ENCODE results near the gene THY1. TPM values are rescaled to one million over a fixed set of nuclear protein-coding genes. Genes with fewer than 3 reads are reported as not detected.

Gene THY1
- total RNA-seq, 1 donor from 2014 or later, result 37.3 TPM

DNA sequence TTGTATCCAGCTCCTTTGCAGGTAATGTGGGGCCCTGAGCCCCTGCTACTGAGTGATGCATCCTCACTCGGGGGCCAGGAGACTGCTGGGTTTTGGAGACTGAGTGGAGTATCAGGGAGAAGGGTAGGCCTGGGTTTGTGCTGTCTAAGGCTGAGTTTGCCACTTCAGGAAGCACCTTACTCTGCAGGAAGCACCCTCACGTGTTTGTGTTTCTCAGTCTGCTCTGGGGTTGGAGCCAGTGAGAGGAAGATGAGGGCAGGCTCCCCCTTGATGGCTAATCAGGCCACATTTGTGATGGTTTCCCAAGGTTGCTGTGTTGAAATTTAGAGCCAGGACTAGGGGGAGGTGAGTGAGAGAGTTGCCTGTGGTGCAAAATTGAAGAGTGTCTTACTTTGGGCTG lies 13.7 kb upstream of the THY1 start:
- Mint-ChIP-seq H3K36me3 (ENCODE audit: low read depth) (no peaks in the 10 kb centered on the region), H3K27ac (no peak overlapping the region), H3K4me1 (ENCODE audit: low read depth) (peaks cover 20% of the 10 kb centered on the region), H3K27me3 (ENCODE audit: low read depth) (no peaks in the 10 kb centered on the region), H3K9me3 (peaks cover 4% of the 10 kb centered on the region), H3K4me3 (ENCODE audit: low read depth) (no peak overlapping the region)
- DNase-seq (ENCODE audit: low spot score), result no peak
- intact Hi-C loops (cut with micrococcal nuclease), result no loop called here

DNA sequence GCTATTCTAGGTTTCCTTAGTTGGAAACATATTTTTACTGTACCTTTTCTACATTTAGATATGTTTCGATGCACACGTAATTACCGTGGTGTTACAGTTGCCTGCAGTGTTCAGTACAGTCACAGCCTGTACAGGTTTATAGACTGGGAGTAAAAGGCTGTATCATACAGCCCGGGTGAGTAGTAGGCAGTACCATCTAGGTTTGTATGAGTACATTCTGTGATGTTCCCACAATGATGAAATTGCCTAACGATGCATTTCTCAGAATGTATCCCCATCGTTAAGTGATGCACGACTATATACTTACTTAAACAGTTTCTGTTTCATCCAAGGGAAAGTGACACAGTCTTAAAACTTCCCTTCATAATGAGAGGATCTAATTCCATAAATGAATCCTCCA lies 13.1 kb upstream of the THY1 start:
- peaks cover 4% of the 10 kb centered on the region for H3K9me3 Mint-ChIP-seq
- no peaks in the 10 kb centered on the region for H3K27me3 Mint-ChIP-seq (ENCODE audit: low read depth)
- no peak for DNase-seq (ENCODE audit: low spot score)
- no peak overlapping the region for H3K27ac Mint-ChIP-seq
- H3K4me1 Mint-ChIP-seq (ENCODE audit: low read depth), result peaks cover 19% of the 10 kb centered on the region
- intact Hi-C loops (cut with micrococcal nuclease), result no loop called here
- H3K4me3 Mint-ChIP-seq (ENCODE audit: low read depth), result no peak overlapping the region
- no peaks in the 10 kb centered on the region for H3K36me3 Mint-ChIP-seq (ENCODE audit: low read depth)

DNA sequence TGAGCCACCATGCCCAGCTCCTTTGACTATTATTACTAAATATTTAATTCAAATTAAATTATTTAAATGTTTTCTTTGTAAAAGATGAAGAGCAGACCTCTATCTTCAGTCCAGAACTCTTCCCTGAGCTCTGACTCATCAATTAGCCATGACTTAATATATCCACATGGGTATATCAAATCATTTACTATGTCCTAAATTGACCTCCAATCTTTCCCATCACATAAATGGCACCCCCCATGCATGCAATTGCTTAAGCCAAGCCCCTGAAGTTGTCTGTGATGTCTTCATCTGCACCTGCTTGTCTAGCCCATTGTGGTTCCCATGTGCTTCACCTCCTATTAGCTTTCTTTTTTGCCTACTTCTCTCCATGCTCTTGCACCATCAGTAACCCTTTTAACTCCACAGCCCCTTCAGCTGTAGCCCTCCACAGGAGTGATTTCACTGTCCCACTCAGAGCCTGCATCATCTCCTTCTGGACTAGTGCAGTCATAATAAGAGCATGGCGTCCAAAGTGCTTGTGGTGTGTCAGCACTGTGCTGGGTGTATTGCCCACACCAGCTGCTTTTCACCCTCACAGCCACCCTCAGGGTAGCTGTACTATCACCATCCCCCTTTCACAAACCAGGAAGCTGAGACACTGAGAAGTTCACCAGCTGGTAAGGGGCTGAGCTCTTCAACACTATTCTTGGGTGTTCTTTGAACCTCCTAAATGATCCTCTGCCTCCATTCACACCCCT lies 11.8 kb upstream of the THY1 start:
- DNase-seq (ENCODE audit: low spot score), result no peak
- Mint-ChIP-seq H3K4me1 (ENCODE audit: low read depth) (peaks cover 12% of the 10 kb centered on the region), H3K4me3 (ENCODE audit: low read depth) (no peak overlapping the region), H3K36me3 (ENCODE audit: low read depth) (no peaks in the 10 kb centered on the region), H3K27ac (no peak overlapping the region), H3K9me3 (peaks cover 4% of the 10 kb centered on the region), H3K27me3 (ENCODE audit: low read depth) (no peaks in the 10 kb centered on the region)
- intact Hi-C loops (cut with micrococcal nuclease), result no loop called here

- H3K27ac Mint-ChIP-seq, result no peak overlapping the region
- no peaks in the 10 kb centered on the region for H3K27me3 Mint-ChIP-seq (ENCODE audit: low read depth)
- no peak overlapping the region for H3K4me3 Mint-ChIP-seq (ENCODE audit: low read depth)
- peaks cover 14% of the 10 kb centered on the region for H3K4me1 Mint-ChIP-seq (ENCODE audit: low read depth)
- DNase-seq (ENCODE audit: low spot score), result no peak
- intact Hi-C loops (cut with micrococcal nuclease), result no loop called here
- H3K9me3 Mint-ChIP-seq, result peaks cover 4% of the 10 kb centered on the region
- H3K36me3 Mint-ChIP-seq (ENCODE audit: low read depth), result no peaks in the 10 kb centered on the region
Measured at GRCh38 chr11:119433358-119433725, 10.4 kb upstream of the THY1 start.

DNA sequence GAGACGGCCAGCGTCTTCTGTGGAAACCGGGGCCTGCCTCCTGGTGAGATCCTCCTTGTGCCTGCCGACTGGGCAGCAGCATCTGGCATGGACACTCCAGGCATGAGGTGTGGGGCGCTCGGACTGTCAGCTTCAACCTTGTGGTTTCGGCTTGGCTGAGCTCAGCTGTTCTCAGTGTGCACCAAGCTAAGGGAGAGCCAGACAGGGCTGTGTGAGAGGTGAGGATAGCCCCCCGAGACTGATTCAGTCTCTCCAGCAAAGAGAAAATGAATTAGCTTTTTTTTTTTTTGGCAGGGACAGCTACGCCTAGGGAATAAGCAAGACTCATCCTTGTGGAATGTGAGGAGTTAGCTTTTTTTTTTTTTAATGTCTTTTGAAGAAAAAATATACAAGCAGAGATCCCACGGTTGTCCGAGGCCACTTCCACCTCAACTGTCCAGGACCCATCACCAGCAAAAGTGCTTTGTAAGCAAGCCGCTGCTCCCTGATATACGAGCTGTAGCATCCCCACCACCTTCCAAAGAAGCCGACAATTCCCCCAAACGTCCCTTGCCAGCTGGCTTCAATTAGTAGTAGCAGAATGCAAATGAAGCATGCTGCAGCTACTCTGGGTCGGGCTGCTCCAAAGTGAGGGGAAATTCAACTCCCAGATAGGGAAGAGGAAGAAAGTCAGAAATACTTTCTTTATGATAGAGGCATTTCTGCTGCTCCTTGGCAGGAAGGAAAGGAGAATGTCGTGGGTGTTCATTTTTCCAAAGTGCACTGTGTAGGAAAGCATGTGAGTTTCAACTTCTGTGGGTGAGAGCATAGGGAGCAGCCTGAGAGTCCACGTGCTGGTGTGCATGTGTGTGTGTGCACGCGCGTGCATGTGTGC lies 9.7 kb upstream of the THY1 start:
- H3K4me3 Mint-ChIP-seq (ENCODE audit: low read depth), result no peak overlapping the region
- peaks cover 17% of the 10 kb centered on the region for H3K4me1 Mint-ChIP-seq (ENCODE audit: low read depth)
- H3K27ac Mint-ChIP-seq, result no peak overlapping the region
- no peaks in the 10 kb centered on the region for H3K27me3 Mint-ChIP-seq (ENCODE audit: low read depth)
- H3K36me3 Mint-ChIP-seq (ENCODE audit: low read depth), result no peaks in the 10 kb centered on the region
- peaks cover 4% of the 10 kb centered on the region for H3K9me3 Mint-ChIP-seq
- no peak for DNase-seq (ENCODE audit: low spot score)
- intact Hi-C loops (cut with micrococcal nuclease), result no loop called here

- H3K36me3 Mint-ChIP-seq (ENCODE audit: low read depth), result no peaks in the 10 kb centered on the region
- no peaks in the 10 kb centered on the region for H3K27me3 Mint-ChIP-seq (ENCODE audit: low read depth)
- intact Hi-C loops (cut with micrococcal nuclease), result no loop called here
- no peak for DNase-seq (ENCODE audit: low spot score)
- H3K4me1 Mint-ChIP-seq (ENCODE audit: low read depth), result peaks cover 24% of the 10 kb centered on the region
- H3K27ac Mint-ChIP-seq, result no peak overlapping the region
- H3K4me3 Mint-ChIP-seq (ENCODE audit: low read depth), result no peak overlapping the region
- no peaks in the 10 kb centered on the region for H3K9me3 Mint-ChIP-seq
Measured at GRCh38 chr11:119431523-119431922, 8.6 kb upstream of the THY1 start.

DNA sequence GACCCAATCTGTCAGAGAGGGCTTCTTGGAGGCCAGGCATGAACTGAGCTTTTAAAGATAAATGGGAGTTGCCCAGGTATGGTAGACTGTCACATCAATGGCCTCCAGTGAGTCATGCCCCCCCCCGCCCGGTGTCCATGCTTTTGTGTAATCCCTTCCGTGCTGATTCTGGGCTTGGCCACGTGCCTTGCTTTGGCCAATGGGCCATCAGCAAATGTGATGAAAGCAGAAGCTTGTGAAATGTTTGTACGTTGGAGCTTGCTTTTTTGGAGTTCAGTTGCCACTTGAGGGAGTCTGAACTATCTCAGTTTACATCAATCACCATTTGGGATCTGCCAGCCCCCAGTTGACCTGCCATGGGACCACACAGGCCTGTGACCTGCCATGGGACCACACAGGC lies 4.3 kb upstream of the THY1 start:
- no peaks in the 10 kb centered on the region for H3K9me3 Mint-ChIP-seq
- H3K4me1 Mint-ChIP-seq (ENCODE audit: low read depth), result peaks cover 40% of the 10 kb centered on the region
- H3K27ac Mint-ChIP-seq, result peak overlapping the region; percentile 48
- no peaks in the 10 kb centered on the region for H3K36me3 Mint-ChIP-seq (ENCODE audit: low read depth)
- intact Hi-C loops (cut with micrococcal nuclease), result loop anchor here (10.0 kb wide), 1 partner anchor 48 kb away; no protein-coding TSS in a partner anchor
- no peak for DNase-seq (ENCODE audit: low spot score)
- peaks cover under 1% of the 10 kb centered on the region for H3K27me3 Mint-ChIP-seq (ENCODE audit: low read depth)
- H3K4me3 Mint-ChIP-seq (ENCODE audit: low read depth), result no peak overlapping the region

DNA sequence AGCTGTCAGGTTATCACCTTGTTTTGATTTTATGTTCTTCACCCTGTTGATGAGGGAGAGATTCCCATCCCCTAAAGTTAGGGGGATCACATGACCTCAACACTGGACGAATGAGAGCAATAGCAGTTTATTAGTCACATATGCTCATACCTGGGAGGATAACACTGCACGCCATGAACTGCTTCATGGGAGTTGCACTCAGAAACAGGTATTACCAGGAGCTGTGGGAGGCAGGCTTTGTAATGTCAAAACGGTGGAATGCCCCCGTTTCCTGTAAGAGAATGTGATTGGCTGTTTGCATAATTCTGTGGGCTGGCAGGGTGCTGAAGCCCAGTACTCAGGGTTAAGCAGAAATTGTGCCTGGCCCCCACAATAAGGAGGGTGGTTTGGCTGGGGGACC lies 3.2 kb upstream of the THY1 start:
- no peak overlapping the region for H3K4me3 Mint-ChIP-seq (ENCODE audit: low read depth)
- no peaks in the 10 kb centered on the region for H3K36me3 Mint-ChIP-seq (ENCODE audit: low read depth)
- H3K27ac Mint-ChIP-seq, result peak overlapping the region; percentile 85
- no peaks in the 10 kb centered on the region for H3K9me3 Mint-ChIP-seq
- peaks cover 44% of the 10 kb centered on the region for H3K4me1 Mint-ChIP-seq (ENCODE audit: low read depth)
- peaks cover 7% of the 10 kb centered on the region for H3K27me3 Mint-ChIP-seq (ENCODE audit: low read depth)
- no peak for DNase-seq (ENCODE audit: low spot score)
- intact Hi-C loops (cut with micrococcal nuclease), result loop anchor here (10.0 kb wide), 1 partner anchor 49 kb away; no protein-coding TSS in a partner anchor

GRCh38 chr11:119424775-119425174 lies 1.8 kb upstream of the THY1 start:
- H3K27me3 Mint-ChIP-seq (ENCODE audit: low read depth), result peaks cover 7% of the 10 kb centered on the region
- H3K27ac Mint-ChIP-seq, result no peak overlapping the region
- intact Hi-C loops (cut with micrococcal nuclease), result loop anchor here (10.0 kb wide), 1 partner anchor 50 kb away; no protein-coding TSS in a partner anchor
- no peak overlapping the region for H3K4me3 Mint-ChIP-seq (ENCODE audit: low read depth)
- H3K9me3 Mint-ChIP-seq, result no peaks in the 10 kb centered on the region
- no peak for DNase-seq (ENCODE audit: low spot score)
- H3K4me1 Mint-ChIP-seq (ENCODE audit: low read depth), result peaks cover 44% of the 10 kb centered on the region
- peaks cover 7% of the 10 kb centered on the region for H3K36me3 Mint-ChIP-seq (ENCODE audit: low read depth)

DNA sequence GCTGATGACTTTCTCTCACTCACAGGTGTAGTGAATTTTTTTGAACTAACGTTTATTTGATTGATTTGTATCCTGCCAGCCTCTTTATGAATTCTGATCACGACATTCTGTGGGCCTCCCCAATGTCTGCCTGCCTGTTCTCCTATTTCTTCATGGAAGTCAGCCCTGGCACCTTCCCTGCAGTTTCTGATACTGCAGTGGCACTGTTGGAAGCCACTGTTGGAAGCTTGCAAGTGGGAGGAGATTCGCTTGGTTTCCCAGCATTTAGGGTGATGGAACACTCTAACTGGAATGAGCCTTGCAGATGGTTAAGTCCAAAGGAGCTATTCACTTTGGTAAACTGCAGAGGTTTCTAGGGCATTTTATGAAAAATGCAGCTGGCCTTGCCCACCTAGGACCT lies 1.3 kb upstream of the THY1 start:
- intact Hi-C loops (cut with micrococcal nuclease), result loop anchor here (10.0 kb wide), 1 partner anchor 51 kb away; no protein-coding TSS in a partner anchor
- Mint-ChIP-seq H3K27ac (no peak overlapping the region), H3K36me3 (ENCODE audit: low read depth) (peaks cover 7% of the 10 kb centered on the region), H3K4me3 (ENCODE audit: low read depth) (no peak overlapping the region), H3K27me3 (ENCODE audit: low read depth) (peaks cover 7% of the 10 kb centered on the region), H3K9me3 (no peaks in the 10 kb centered on the region), H3K4me1 (ENCODE audit: low read depth) (peaks cover 42% of the 10 kb centered on the region)
- no peak for DNase-seq (ENCODE audit: low spot score)

DNA sequence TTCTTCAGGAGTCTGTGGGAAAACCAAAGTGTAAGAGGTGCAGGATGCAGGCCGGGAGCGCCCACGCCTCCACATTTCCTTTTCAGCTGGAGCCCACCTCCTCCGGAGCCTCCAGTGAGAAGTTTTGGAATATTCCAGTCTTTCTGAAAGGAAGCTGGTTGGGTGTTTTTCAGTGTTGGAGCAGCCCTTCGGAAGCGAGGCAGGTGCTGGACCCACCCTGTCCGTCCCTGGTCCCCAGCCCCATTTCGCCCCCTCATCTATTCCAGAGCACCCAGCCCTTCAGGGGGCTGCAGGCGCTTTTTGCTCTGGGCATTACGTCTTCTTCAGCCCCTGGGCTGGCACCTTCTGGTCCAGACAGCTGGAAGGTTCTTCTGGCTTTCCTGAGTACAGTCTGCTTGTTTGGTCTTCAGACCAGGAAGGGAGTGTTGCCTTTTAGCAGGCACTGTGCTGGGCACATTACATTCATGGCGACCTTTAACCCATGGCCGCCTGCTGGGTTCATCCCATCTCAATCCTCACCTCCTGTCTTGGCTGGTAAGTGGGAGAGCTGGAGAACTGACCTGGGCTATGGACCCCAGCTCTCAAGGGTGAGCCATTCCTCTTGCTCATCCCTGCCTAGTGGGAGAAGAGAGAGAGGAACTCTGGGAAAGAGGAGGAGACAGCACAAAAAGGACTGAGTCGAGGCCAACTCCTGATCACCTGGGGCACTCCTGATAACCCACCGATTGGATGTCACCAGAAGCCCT lies 710 bp upstream of the THY1 start:
- H3K36me3 Mint-ChIP-seq (ENCODE audit: low read depth), result peaks cover 11% of the 10 kb centered on the region
- no peak overlapping the region for H3K27ac Mint-ChIP-seq

DNA sequence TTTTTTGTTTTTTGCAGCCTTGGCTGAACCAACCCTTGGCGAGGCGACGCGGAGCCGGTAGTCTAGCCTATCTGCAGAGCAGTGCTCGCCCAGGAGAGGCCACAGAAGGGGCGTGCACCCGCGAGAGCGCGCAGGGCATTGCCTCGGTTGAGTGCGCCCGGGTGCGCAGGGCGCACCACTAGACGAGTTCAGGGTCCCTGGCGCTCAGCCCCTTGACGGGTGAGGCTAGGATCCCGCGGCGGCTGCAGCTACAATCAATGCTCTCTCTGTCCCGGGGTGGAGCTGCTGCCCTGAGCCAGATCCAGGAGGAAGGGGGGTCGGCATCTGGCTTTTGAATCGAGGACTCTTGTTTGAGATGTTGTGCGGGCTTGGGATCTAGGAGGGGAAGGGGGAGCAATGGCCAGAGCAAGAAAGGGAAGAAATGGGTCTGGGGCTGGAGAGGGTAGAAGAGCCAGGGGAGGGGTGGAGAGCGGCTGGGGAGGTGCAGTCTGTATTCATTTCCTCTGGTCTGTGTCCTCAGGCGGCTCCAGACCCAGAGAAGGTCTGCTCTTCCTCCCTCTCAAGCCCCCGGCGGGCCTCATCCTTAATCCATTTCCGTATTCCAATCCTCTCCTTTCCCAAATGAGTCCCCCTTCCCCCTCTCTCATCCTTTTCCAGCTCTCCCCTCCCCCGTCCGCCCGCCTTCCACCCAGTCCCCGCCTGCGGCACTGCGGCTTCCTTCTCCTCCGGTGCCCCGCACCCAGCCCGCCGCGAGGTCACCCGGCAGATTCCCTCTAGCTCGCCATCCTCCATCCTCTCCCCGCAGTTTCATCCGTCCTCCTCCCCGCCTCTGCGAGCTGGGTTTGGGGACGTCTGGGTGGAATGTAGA lies 797 bp downstream of the THY1 start:
- H3K27me3 Mint-ChIP-seq (ENCODE audit: low read depth), result peaks cover 7% of the 10 kb centered on the region
- H3K4me3 Mint-ChIP-seq (ENCODE audit: low read depth), result peak overlapping the region; percentile 82
- peak overlapping the region; percentile 62 for H3K27ac Mint-ChIP-seq
- H3K9me3 Mint-ChIP-seq, result no peaks in the 10 kb centered on the region
- no peak for DNase-seq (ENCODE audit: low spot score)
- H3K4me1 Mint-ChIP-seq (ENCODE audit: low read depth), result peaks cover 34% of the 10 kb centered on the region
- H3K36me3 Mint-ChIP-seq (ENCODE audit: low read depth), result peaks cover 11% of the 10 kb centered on the region
- intact Hi-C loops (cut with micrococcal nuclease), result loop anchor here (10.0 kb wide), 1 partner anchor 53 kb away; no protein-coding TSS in a partner anchor

More for the DNA sequence above, 710 bp upstream of the THY1 start:
- Mint-ChIP-seq H3K27me3 (ENCODE audit: low read depth) (peaks cover 7% of the 10 kb centered on the region), H3K9me3 (no peaks in the 10 kb centered on the region), H3K4me3 (ENCODE audit: low read depth) (peak overlapping the region; percentile 82), H3K4me1 (ENCODE audit: low read depth) (peaks cover 42% of the 10 kb centered on the region)
- intact Hi-C loops (cut with micrococcal nuclease), result loop anchor here (10.0 kb wide), 1 partner anchor 51 kb away; no protein-coding TSS in a partner anchor
- DNase-seq (ENCODE audit: low spot score), result no peak
